Measurements from ENCODE around the gene PTBP3.

GRCh38 chr9:112169368-112169767 is 164.1 kb downstream of the PTBP3 start:
- TF ChIP-seq, protein P1, sequence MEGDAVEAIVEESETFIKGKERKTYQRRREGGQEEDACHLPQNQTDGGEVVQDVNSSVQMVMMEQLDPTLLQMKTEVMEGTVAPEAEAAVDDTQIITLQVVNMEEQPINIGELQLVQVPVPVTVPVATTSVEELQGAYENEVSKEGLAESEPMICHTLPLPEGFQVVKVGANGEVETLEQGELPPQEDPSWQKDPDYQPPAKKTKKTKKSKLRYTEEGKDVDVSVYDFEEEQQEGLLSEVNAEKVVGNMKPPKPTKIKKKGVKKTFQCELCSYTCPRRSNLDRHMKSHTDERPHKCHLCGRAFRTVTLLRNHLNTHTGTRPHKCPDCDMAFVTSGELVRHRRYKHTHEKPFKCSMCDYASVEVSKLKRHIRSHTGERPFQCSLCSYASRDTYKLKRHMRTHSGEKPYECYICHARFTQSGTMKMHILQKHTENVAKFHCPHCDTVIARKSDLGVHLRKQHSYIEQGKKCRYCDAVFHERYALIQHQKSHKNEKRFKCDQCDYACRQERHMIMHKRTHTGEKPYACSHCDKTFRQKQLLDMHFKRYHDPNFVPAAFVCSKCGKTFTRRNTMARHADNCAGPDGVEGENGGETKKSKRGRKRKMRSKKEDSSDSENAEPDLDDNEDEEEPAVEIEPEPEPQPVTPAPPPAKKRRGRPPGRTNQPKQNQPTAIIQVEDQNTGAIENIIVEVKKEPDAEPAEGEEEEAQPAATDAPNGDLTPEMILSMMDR (IDR thresholded peaks at IDR 0.05): no peak
- no peak for TF ChIP-seq POLR2A (IDR thresholded peaks at IDR 0.05)
